DOHH2 (cell line): ENCODE results near the gene NUP85.
A peak's percentile ranks its signal among the peaks of the same experiment; 100 is the strongest.

Source experiments
- H3F3A ChIP-seq: fragments of 200-600 bp; sonication (generic), shearing (Covaris generic); 2 replicates; pipeline ENCODE4 v1.6.0; 2016; ENCODE audit warnings: antibody characterized with exemption, mild to moderate bottlenecking; ENCODE audit not compliant: control insufficient read depth, insufficient read depth
- H3K27ac ChIP-seq: fragments of 200-600 bp; sonication (generic); 2 replicates; pipeline ENCODE4 v1.5.1; 2014; ENCODE audit warnings: low read depth, mild to moderate bottlenecking, low read length, moderate library complexity
- H3K27me3 ChIP-seq: fragments of 200-600 bp; sonication (generic); 2 replicates; pipeline ENCODE4 v1.6.1; 2014; ENCODE audit warnings: mild to moderate bottlenecking, low read length, mixed read lengths; ENCODE audit not compliant: control insufficient read depth
- H3K36me3 ChIP-seq: fragments of 200-600 bp; sonication (generic); 2 replicates; pipeline ENCODE4 v1.6.1; 2014; ENCODE audit warnings: mild to moderate bottlenecking, low read length, moderate library complexity, mixed read lengths; ENCODE audit not compliant: control insufficient read depth
- H3K4me1 ChIP-seq: fragments of 200-600 bp; sonication (generic); 2 replicates; pipeline ENCODE4 v1.6.1; 2014; ENCODE audit warnings: mild to moderate bottlenecking, low read length, mixed read lengths; ENCODE audit not compliant: control insufficient read depth
- H3K4me2 ChIP-seq: fragments of 200-600 bp; sonication (generic); 2 replicates; pipeline ENCODE4 v1.6.0; 2014; ENCODE audit warnings: mild to moderate bottlenecking, low read length, moderate library complexity
- H3K4me3 ChIP-seq: fragments of 200-600 bp; sonication (generic); 2 replicates; pipeline ENCODE4 v1.5.1; 2014; ENCODE audit warnings: mild to moderate bottlenecking, low read length, mixed read lengths
- H3K79me2 ChIP-seq: fragments of 200-600 bp; sonication (generic); 2 replicates; pipeline ENCODE4 v1.6.1; 2014; ENCODE audit warnings: mild to moderate bottlenecking, low read length, mixed read lengths; ENCODE audit not compliant: control insufficient read depth
- H3K9me2 ChIP-seq: fragments of 200-600 bp; sonication (generic); replicated peaks from 2 replicates; pipeline ENCODE4 v1.6.1; 2014; ENCODE audit warnings: mild to moderate bottlenecking, low read length, mixed read lengths; ENCODE audit not compliant: control insufficient read depth
- H3K9me3 ChIP-seq: fragments of 200-600 bp; sonication (generic); 2 replicates; pipeline ENCODE4 v1.6.1; 2014; ENCODE audit warnings: antibody characterized with exemption, low read length, mixed read lengths; ENCODE audit not compliant: control insufficient read depth, insufficient read depth
- H4K20me1 ChIP-seq: fragments of 200-600 bp; sonication (generic); 2 replicates; pipeline ENCODE4 v1.6.0; 2014; ENCODE audit warnings: low read depth, mild to moderate bottlenecking, antibody characterized with exemption, low read length, moderate library complexity; ENCODE audit not compliant: control insufficient read depth, insufficient read depth
- EZH2phosphoT487 ChIP-seq: fragments of 200-600 bp; sonication (generic); IDR thresholded peaks from 2 replicates; pipeline ENCODE4 v1.6.1; 2017; ENCODE audit warnings: borderline replicate concordance, mild to moderate bottlenecking, antibody characterized with exemption, low read length, moderate library complexity, mixed read lengths
- TF ChIP-seq, protein P1 (sequence below): fragments of 200-600 bp; sonication (generic); IDR thresholded peaks from one replicate; pipeline ENCODE4 v1.5.1; 2014; ENCODE audit warnings: antibody characterized with exemption, mild to moderate bottlenecking, low read depth, low read length; ENCODE audit not compliant: poor library complexity, severe bottlenecking

NUP85 gene

DNA sequence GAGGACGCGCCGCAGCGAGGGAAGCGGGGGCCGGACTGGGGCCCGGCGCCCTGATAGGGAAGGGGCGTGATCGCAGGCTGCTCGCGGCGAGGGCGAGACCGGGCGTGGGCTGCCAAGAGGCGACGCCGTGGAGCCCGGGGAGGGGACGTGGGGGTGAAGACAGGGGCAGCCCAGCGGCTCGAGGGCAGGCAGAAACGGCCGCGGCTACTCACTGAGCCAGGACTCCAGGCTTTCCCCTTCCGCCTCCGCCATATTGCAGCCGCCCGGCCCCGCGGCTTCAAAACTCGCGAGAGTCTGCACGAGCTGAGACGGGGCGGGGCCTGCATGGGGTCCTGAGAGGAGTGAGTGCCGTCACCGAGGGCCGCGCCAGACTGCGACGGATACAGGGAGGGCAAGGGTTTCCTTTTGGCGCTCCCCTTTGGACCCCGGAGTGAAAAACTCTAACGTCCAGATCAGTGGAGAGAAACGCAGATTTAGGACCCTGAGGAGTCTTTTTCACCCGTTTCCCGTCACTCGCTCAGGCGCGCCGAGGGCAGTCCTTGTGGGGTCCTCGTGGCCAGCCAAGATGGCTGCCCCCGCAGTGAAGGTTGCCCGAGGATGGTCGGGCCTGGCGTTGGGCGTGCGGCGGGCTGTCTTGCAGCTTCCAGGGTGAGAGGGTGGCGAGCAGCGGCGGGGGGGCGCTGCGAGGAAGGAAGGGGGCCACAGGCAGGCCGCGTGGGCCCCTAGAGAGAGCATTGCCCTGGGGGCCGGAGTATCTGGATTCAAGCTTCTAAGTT is 56.0 kb downstream of the NUP85 start, which contains the start of the genes GGA3 and MRPS7:
TSS of gene GGA3 (minus strand) at position 271 of the 776 bp plus-strand sequence. CDS start at position 252, 19 bp downstream.
TSS of gene MRPS7 (plus strand) at position 544 of the 776 bp plus-strand sequence. CDS start at position 566, 22 bp downstream.
- Histone ChIP-seq H3K4me3 (peak within 1 kb of the TSS; percentile 91), H3K9me3 (no peaks in the 10 kb centered on the region), H3K27ac (peak within 1 kb of the TSS; percentile 70), H3K4me2 (peak within 1 kb of the TSS; percentile 88), H3K79me2 (peaks cover 67% of the 10 kb centered on the region), H3K4me1 (peaks cover 28% of the 10 kb centered on the region), H3K36me3 (peaks cover 60% of the 10 kb centered on the region), H3K27me3 (no peaks in the 10 kb centered on the region), H3F3A (peaks cover 3% of the 10 kb centered on the region; the same call in 1 of the 2 replicates), H3K9me2 (no peaks in the 10 kb centered on the region), H4K20me1 (peaks cover 14% of the 10 kb centered on the region; the same call in 1 of the 2 replicates)
- TF ChIP-seq EZH2phosphoT487 = no peak
- TF ChIP-seq, protein P1, sequence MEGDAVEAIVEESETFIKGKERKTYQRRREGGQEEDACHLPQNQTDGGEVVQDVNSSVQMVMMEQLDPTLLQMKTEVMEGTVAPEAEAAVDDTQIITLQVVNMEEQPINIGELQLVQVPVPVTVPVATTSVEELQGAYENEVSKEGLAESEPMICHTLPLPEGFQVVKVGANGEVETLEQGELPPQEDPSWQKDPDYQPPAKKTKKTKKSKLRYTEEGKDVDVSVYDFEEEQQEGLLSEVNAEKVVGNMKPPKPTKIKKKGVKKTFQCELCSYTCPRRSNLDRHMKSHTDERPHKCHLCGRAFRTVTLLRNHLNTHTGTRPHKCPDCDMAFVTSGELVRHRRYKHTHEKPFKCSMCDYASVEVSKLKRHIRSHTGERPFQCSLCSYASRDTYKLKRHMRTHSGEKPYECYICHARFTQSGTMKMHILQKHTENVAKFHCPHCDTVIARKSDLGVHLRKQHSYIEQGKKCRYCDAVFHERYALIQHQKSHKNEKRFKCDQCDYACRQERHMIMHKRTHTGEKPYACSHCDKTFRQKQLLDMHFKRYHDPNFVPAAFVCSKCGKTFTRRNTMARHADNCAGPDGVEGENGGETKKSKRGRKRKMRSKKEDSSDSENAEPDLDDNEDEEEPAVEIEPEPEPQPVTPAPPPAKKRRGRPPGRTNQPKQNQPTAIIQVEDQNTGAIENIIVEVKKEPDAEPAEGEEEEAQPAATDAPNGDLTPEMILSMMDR = peak; percentile 7

DNA sequence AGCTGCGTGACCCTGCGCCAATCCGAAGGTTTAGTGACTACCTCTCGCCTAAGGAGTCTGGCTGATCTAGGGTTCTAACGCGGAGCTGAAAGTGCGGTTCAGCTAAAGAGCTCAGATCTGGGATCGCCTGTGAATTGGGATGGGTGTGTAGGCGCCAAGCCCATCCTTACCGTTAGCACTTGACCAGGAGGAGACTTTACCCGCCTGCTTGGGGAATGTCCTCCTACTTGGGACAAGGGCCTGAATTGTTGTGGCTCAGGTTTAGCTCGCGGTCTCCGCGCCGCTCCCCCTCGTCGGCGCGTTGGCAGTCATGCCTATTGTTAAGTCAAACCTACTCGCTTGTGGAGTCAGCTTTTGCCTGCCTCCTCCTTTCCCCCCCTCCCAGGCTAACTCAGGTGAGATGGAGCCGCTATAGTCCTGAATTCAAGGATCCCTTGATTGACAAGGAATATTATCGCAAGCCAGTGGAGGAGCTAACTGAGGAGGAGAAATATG is 56.7 kb downstream of the NUP85 start:
- Histone ChIP-seq H3K79me2 (peaks cover 64% of the 10 kb centered on the region), H3K36me3 (peaks cover 66% of the 10 kb centered on the region), H3F3A (peaks cover 3% of the 10 kb centered on the region; the same call in 1 of the 2 replicates), H3K27ac (peak overlapping the region; percentile 70), H3K4me3 (peak overlapping the region; percentile 91), H3K4me2 (peak overlapping the region; percentile 88), H4K20me1 (peaks cover 14% of the 10 kb centered on the region; the same call in 1 of the 2 replicates), H3K9me3 (no peaks in the 10 kb centered on the region), H3K4me1 (peaks cover 28% of the 10 kb centered on the region), H3K9me2 (no peaks in the 10 kb centered on the region), H3K27me3 (no peaks in the 10 kb centered on the region)
- TF ChIP-seq, protein P1 = no peak
- TF ChIP-seq EZH2phosphoT487 = no peak

DNA sequence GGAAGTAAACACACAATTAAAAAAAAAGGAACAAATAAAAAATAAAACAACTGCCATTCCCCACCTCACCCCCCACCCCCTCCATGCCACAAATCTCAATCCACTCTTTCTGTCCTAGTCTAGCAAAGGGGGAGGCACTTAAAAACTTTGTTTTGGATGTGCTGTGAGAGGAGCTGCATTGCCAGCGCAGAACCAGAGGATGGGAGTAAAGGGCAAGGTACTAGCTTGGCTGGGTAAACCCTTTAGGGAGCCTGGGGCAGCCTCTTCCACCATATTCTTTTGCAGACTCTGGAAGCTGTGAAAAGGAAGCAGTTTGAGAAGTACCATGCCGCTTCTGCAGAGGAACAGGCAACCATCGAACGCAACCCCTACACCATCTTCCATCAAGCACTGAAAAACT is 57.6 kb downstream of the NUP85 start:
- Histone ChIP-seq H3K9me3 (no peaks in the 10 kb centered on the region), H3K36me3 (peaks cover 75% of the 10 kb centered on the region), H3K4me3 (peak overlapping the region; percentile 91), H3K9me2 (no peaks in the 10 kb centered on the region), H3K27me3 (no peaks in the 10 kb centered on the region), H3K4me1 (peaks cover 30% of the 10 kb centered on the region), H3K79me2 (peaks cover 58% of the 10 kb centered on the region), H3K27ac (no peak overlapping the region), H3K4me2 (peak overlapping the region; percentile 88), H3F3A (peaks cover 3% of the 10 kb centered on the region), H4K20me1 (peaks cover 14% of the 10 kb centered on the region; the same call in 1 of the 2 replicates)
- no peak for TF ChIP-seq EZH2phosphoT487
- TF ChIP-seq, protein P1 = no peak
